HCT116 (cell line): Measurements from ENCODE around the gene FRS2. TPM values are rescaled to one million over a fixed set of nuclear protein-coding genes. Genes with fewer than 3 reads are reported as not detected.
A peak's percentile ranks its signal among the peaks of the same experiment; 100 is the strongest.

Experiments
- ATAC-seq: fragments of 200-7000 bp; cut with Tn5 transposase; 2 replicates; pipeline ENCODE4 v1.9.1; 2020; ENCODE audit warnings: mild to moderate bottlenecking, moderate library complexity
- BruUV-seq: library from RNA; stranded (reverse); fragments of 400-500 nt; replicated peaks from 2 replicates; lab custom pipeline; 2021; lab: Mats Ljungman, UMichigan
- CTCF ChIA-PET: fragments of 300-600 bp; sonication (Branson Sonifier 250); formaldehyde crosslinking; loops from one replicate; lab custom pipeline; 2021; ENCODE audit warnings: antibody characterized with exemption; lab: Charles Lee
- POLR2A ChIA-PET: fragments of 300-600, 350-600 bp; sonication (Branson Sonifier 250); formaldehyde crosslinking; loops from one replicate; lab custom pipeline; 2021; ENCODE audit warnings: antibody characterized with exemption; lab: Charles Lee
- RAD21 ChIA-PET, 2 experiments: fragments of 300-600 bp; sonication (Branson Sonifier 250); formaldehyde crosslinking; loops; one replicate each; lab custom pipeline; 2023; ENCODE audit warnings: low total read pairs in 2 of 2; ENCODE audit not compliant: uncharacterized antibody in 2 of 2, unreplicated experiment in 2 of 2, low non-redundant PET in 1 of 2; lab: Charles Lee
- DNase-seq: peaks from one replicate; pipeline ENCODE4 v3.0.0-alpha.2; 2010; ENCODE audit warnings: low read depth, low spot score
- H2AFZ ChIP-seq: fragments of 200-600 bp; shearing (Covaris generic), sonication (generic); 2 replicates; pipeline ENCODE4 v1.6.1; 2017; ENCODE audit warnings: low read depth, mixed run types, mixed read lengths, antibody characterized with exemption, low read length; ENCODE audit not compliant: poor library complexity, severe bottlenecking
- H3K27ac ChIP-seq: 2 replicates; pipeline ENCODE4 v1.5.1; 2012; ENCODE audit warnings: low read depth, low read length
- H3K27me3 ChIP-seq: fragments of 200-600 bp; sonication (generic); 2 replicates; pipeline ENCODE4 v1.6.1; 2016; ENCODE audit warnings: mixed run types, low read length, mixed read lengths; ENCODE audit not compliant: insufficient read depth
- H3K36me3 ChIP-seq, 2 experiments: fragments of 200-500 bp in 1 of 2; fragments of 200-600 bp in 1 of 2; sonication (Bioruptor generic) in 1 of 2; sonication (generic) in 1 of 2; 2 replicates each; pipeline versions ENCODE4 v1.5.1 to v1.6.1; 2014 to 2016; ENCODE audit warnings: low read length in 2 of 2, inconsistent platforms in 1 of 2, mixed read lengths in 1 of 2, mixed run types in 1 of 2; ENCODE audit not compliant: insufficient read depth in 2 of 2, control insufficient read depth in 1 of 2
- H3K4me1 ChIP-seq, 2 experiments: fragments of 200-600 bp in 1 of 2; sonication (generic) in 1 of 2; 2 replicates each; pipeline versions ENCODE4 v1.5.1 to v1.6.1; 2012 to 2017; ENCODE audit warnings: low read length in 2 of 2, inconsistent platforms in 1 of 2, mild to moderate bottlenecking in 1 of 2, mixed read lengths in 1 of 2, mixed run types in 1 of 2, moderate library complexity in 1 of 2; ENCODE audit not compliant: insufficient read depth in 2 of 2, control insufficient read depth in 1 of 2
- H3K4me2 ChIP-seq: fragments of 200-600 bp; sonication (generic); 2 replicates; pipeline ENCODE4 v1.6.1; 2017; ENCODE audit warnings: mixed run types, low read length, mixed read lengths
- H3K4me3 ChIP-seq, 2 experiments: fragments of 200-600 bp in 1 of 2; sonication (generic) in 1 of 2; replicated peaks in 1 of 2; 2 replicates each; pipeline ENCODE4 v1.5.1; 2011 to 2016; ENCODE audit warnings: low read length in 2 of 2, control low read depth in 1 of 2, low read depth in 1 of 2, mild to moderate bottlenecking in 1 of 2, mixed read lengths in 1 of 2, mixed run types in 1 of 2
- H3K79me2 ChIP-seq: fragments of 200-600 bp; sonication (generic); 2 replicates; pipeline ENCODE4 v1.6.1; 2017; ENCODE audit warnings: mild to moderate bottlenecking, mixed run types, low read length, moderate library complexity, mixed read lengths; ENCODE audit not compliant: insufficient read depth
- H3K9ac ChIP-seq: fragments of 200-600 bp; sonication (generic); 2 replicates; pipeline ENCODE4 v1.6.1; 2016; ENCODE audit warnings: low read length, mixed read lengths
- H3K9me2 ChIP-seq: fragments of 200-600 bp; sonication (generic), shearing (Covaris generic); 2 replicates; pipeline ENCODE4 v1.6.1; 2017; ENCODE audit warnings: mixed run types, mild to moderate bottlenecking, moderate library complexity; ENCODE audit not compliant: insufficient read depth
- H3K9me3 ChIP-seq, 2 experiments: fragments of 200-500 bp in 1 of 2; fragments of 200-600 bp in 1 of 2; sonication (Bioruptor generic) in 1 of 2; sonication (generic) in 1 of 2; 2 replicates each; pipeline ENCODE4 v1.6.1; 2014 to 2017; ENCODE audit warnings: low read length in 2 of 2, mixed read lengths in 2 of 2, inconsistent platforms in 1 of 2, low read depth in 1 of 2, mild to moderate bottlenecking in 1 of 2, mixed run types in 1 of 2, moderate library complexity in 1 of 2; ENCODE audit not compliant: control insufficient read depth in 1 of 2, insufficient read depth in 1 of 2
- H4K20me1 ChIP-seq: fragments of 200-600 bp; sonication (generic), shearing (Covaris generic); 2 replicates; pipeline ENCODE4 v1.6.1; 2017; ENCODE audit warnings: mixed run types, mild to moderate bottlenecking, moderate library complexity; ENCODE audit not compliant: insufficient read depth
- ATF3 ChIP-seq: IDR thresholded peaks from 2 replicates; pipeline ENCODE4 v1.6.1; 2012
- CBX3 ChIP-seq: IDR thresholded peaks from 2 replicates; pipeline ENCODE4 v1.6.1; 2012; ENCODE audit warnings: low read depth
- CEBPB ChIP-seq: IDR thresholded peaks from 2 replicates; pipeline ENCODE4 v1.6.1; 2012; ENCODE audit warnings: low read depth
- EGR1 ChIP-seq: IDR thresholded peaks from 2 replicates; pipeline ENCODE4 v1.6.1; 2012; ENCODE audit warnings: low read depth
- ELF1 ChIP-seq: IDR thresholded peaks from 2 replicates; pipeline ENCODE4 v1.6.1; 2012; ENCODE audit warnings: low read depth, borderline replicate concordance
- EZH2 ChIP-seq: fragments of 200-600 bp; sonication (generic); IDR thresholded peaks from 2 replicates; pipeline ENCODE4 v1.6.1; 2017; ENCODE audit warnings: antibody characterized with exemption, mixed run types
- EZH2phosphoT487 ChIP-seq: fragments of 200-600 bp; IDR thresholded peaks from 2 replicates; pipeline ENCODE4 v1.6.1; 2018; ENCODE audit warnings: antibody characterized with exemption, borderline replicate concordance
- FOSL1 ChIP-seq: IDR thresholded peaks from 2 replicates; pipeline ENCODE4 v1.6.1; 2012; ENCODE audit warnings: low read depth
- JUND ChIP-seq: IDR thresholded peaks from 2 replicates; pipeline ENCODE4 v1.6.1; 2012
- MAX ChIP-seq: IDR thresholded peaks from 2 replicates; pipeline ENCODE4 v1.6.1; 2012
- POLR2AphosphoS5 ChIP-seq: IDR thresholded peaks from 2 replicates; pipeline ENCODE4 v1.6.1; 2011; ENCODE audit warnings: mild to moderate bottlenecking, low read depth, low read length, moderate library complexity
- RAD21 ChIP-seq: IDR thresholded peaks from 2 replicates; pipeline ENCODE4 v1.6.1; 2012; ENCODE audit warnings: low read depth, mild to moderate bottlenecking
- SIN3A ChIP-seq: IDR thresholded peaks from 2 replicates; pipeline ENCODE4 v1.6.1; 2012; ENCODE audit warnings: low read depth
- SP1 ChIP-seq: IDR thresholded peaks from 2 replicates; pipeline ENCODE4 v1.6.1; 2012; ENCODE audit warnings: low read depth
- YY1 ChIP-seq: IDR thresholded peaks from 2 replicates; pipeline ENCODE4 v1.6.1; 2011; ENCODE audit warnings: low read length, low read depth, moderate library complexity, mild to moderate bottlenecking; ENCODE audit not compliant: insufficient replicate concordance; ENCODE audit errors: extremely low read depth
- ZFX ChIP-seq: fragments of 450-650 bp; IDR thresholded peaks from 2 replicates; pipeline ENCODE4 v1.6.1; 2017
- intact Hi-C: fragments of 100-400 bp; cut with micrococcal nuclease; formaldehyde crosslinking; loops from 2 replicates; pipeline ENCODE4 v1.10.0; 2022
- total RNA-seq: library from RNA; stranded (reverse); gene quantifications from one replicate; pipeline ENCODE4 v1.2.1, GENCODE V29; 2021; ENCODE audit not compliant: unreplicated experiment

FRS2 gene
- total RNA-seq, 1 experiment from 2014 or later = 14.7 TPM

- Histone ChIP-seq H3K9ac (no peak overlapping the region), H3K4me2 (peak overlapping the region; percentile 61), H2AFZ (no peak overlapping the region), H3K9me2 (0 out of 2 replicates have a peak, but pooled peaks cover 4% of the 10 kb centered on the region), H3K9me3 (no peaks in the 10 kb centered on the region), H3K4me1 (peaks cover 31 to 41% of the 10 kb centered on the region in 2 experiments), H4K20me1 (peaks cover 23% of the 10 kb centered on the region; the same call in 1 of the 2 replicates), H3K36me3 (no peaks in the 10 kb centered on the region), H3K27me3 (no peaks in the 10 kb centered on the region), H3K27ac (peak overlapping the region; percentile 16; the same call in 1 of the 2 replicates), H3K79me2 (peaks cover 93% of the 10 kb centered on the region)
- no TSS peak for BruUV-seq
- ChIA-PET CTCF (no interaction called here), POLR2A (interaction anchor here (0.9 kb wide), 1 partner anchor 10 kb away, joined by 3 read pairs; no protein-coding TSS in a partner anchor), RAD21 (no interaction called here)
- ATAC-seq = peak; percentile 94
- DNase-seq = peak; percentile 52
- TF ChIP-seq JUND = peak; percentile 65
- peak; percentile 31; the same call in 1 of the 2 replicates for TF ChIP-seq SP1
- TF ChIP-seq CBX3 = peak; percentile 50; the same call in 1 of the 2 replicates
- TF ChIP-seq YY1 = peak; percentile 20
- no peak for TF ChIP-seq ATF3
- peak; percentile 40; the same call in 1 of the 2 replicates for TF ChIP-seq MAX
- TF ChIP-seq ELF1 = no peak
- TF ChIP-seq FOSL1 = peak; percentile 77
- TF ChIP-seq, all 23 proteins: peak for 6
- H3K4me3 ChIP-seq = no peak overlapping the region; a peak in 1 of 4 replicates
- intact Hi-C loops = no loop called here
Observed at GRCh38 chr12:69502345-69503081, 32.3 kb downstream of the FRS2 start.

GRCh38 chr12:69508091-69508490 is 37.9 kb downstream of the FRS2 start:
- Histone ChIP-seq H3K27me3 (no peaks in the 10 kb centered on the region), H3K36me3 (no peaks in the 10 kb centered on the region), H3K4me1 (peaks cover under 1% of the 10 kb centered on the region in 2 experiments; a peak in 2 of 4 replicates), H3K4me2 (no peak overlapping the region), H3K4me3 (no peak overlapping the region), H3K9me2 (no peaks in the 10 kb centered on the region), H3K9ac (no peak overlapping the region), H3K9me3 (no peaks in the 10 kb centered on the region), H4K20me1 (peaks cover 16% of the 10 kb centered on the region), H3K79me2 (peaks cover 97% of the 10 kb centered on the region), H3K27ac (no peak overlapping the region), H2AFZ (no peak overlapping the region)
- DNase-seq (no peak), ATAC-seq (no peak)
- CTCF ChIA-PET = no interaction called here
- no TSS peak for BruUV-seq
- POLR2A ChIA-PET = no interaction called here
- intact Hi-C loops = no loop called here
- RAD21 ChIA-PET = no interaction called here
- TF ChIP-seq ZFX (no peak), CEBPB (no peak), POLR2AphosphoS5 (no peak), ELF1 (no peak), JUND (no peak), MAX (no peak), SIN3A (no peak), EZH2phosphoT487 (no peak), EZH2 (no peak), RAD21 (no peak), SP1 (no peak), EGR1 (no peak)
